ENCODE measurements around the gene CD27. TPM values are rescaled to one million over a fixed set of nuclear protein-coding genes. Genes with fewer than 3 reads are reported as not detected.
"Not testable (repeated sequence)": the region's sequence is repeated elsewhere in the genome, so short reads cannot be mapped to it uniquely, and the experiment has no call there.

Gene CD27
- total and polyA plus RNA-seq, 8 donors = 0.92 to 8.7 (median 3.2) TPM; not detected in 3

- 0 to 1% (median 0%) methylated on average over 18 to 49 of the region's 49 CpGs for WGBS, 5 donors
- DNase-seq = peak; percentile 95 to 98
- TF ChIP-seq EP300 (IDR thresholded peaks at IDR 0.05) (no peak), POLR2A (IDR thresholded peaks at IDR 0.05) (no peak), POLR2AphosphoS5 (IDR thresholded peaks at IDR 0.05) (peak in 1 of 3 donors; percentile 56), CTCF (IDR thresholded peaks at IDR 0.05) (peak in 4 of 7 experiments; percentile 18 to 65 (median 44))
- H3K4me1 ChIP-seq = peaks cover 22 to 41% (median 29%) of the 10 kb centered on the region in 4 donors
- intact Hi-C loops (cut with DNase I; ENCODE audit: low total_unique reads) = no loop called here
- H3K27me3 ChIP-seq = no peaks in the 10 kb centered on the region
- H3K9me3 ChIP-seq = no peaks in the 10 kb centered on the region
- peaks cover 4 to 51% (median 43%) of the 10 kb centered on the region in 4 donors for H3K36me3 ChIP-seq
- peak within 1 kb of the TSS; percentile 93 to 98 (median 95) for H3K27ac ChIP-seq
- peak within 1 kb of the TSS; percentile 66 to 94 (median 79) for H3K4me3 ChIP-seq
Measured at GRCh38 chr12:6493497-6494257, 48.9 kb downstream of the CD27 start, which contains the start of gene NCAPD2. Gene NCAPD2 (plus strand): TSS chr12:6494102. CDS start chr12:6495099, 997 bp downstream.

- intact Hi-C loops (cut with DNase I; ENCODE audit: low total_unique reads) = no loop called here
- Histone ChIP-seq H3K9me3 (no peaks in the 10 kb centered on the region), H3K4me1 (peaks cover 22 to 41% (median 29%) of the 10 kb centered on the region in 4 donors), H3K4me3 (peak overlapping the region; percentile 66 to 94 (median 79)), H3K36me3 (peaks cover 8 to 57% (median 49%) of the 10 kb centered on the region in 4 donors), H3K27me3 (no peaks in the 10 kb centered on the region), H3K27ac (peak overlapping the region; percentile 40 to 98 (median 95))
- no peak for TF ChIP-seq POLR2AphosphoS5 (IDR thresholded peaks at IDR 0.05)
- no peak for TF ChIP-seq CTCF (IDR thresholded peaks at IDR 0.05)
- no peak for TF ChIP-seq EP300 (IDR thresholded peaks at IDR 0.05)
- TF ChIP-seq POLR2A (IDR thresholded peaks at IDR 0.05) = no peak
- no peak for DNase-seq
- WGBS, 5 donors = 1 to 3% (median 1%) methylated on average over 14 of the region's 14 CpGs
Measured at GRCh38 chr12:6494258-6494743, 49.5 kb downstream of the CD27 start.

DNA sequence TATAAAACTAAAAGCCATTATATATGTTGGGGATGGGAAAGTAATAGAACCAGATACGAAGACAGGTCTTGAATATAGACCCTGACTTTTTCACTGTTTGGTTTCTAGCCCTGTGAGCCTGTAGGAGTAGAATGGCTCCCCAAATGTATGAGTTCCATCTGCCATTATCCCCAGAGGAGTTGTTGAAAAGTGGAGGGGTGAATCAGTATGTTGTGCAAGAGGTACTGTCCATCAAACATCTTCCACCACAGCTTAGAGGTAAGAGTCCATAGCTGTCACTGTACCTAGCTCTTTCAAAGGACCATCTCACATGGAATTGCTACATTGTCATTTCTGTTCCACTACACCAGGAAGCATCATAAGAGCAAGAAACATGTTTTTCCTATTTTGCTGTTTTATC lies 50.2 kb downstream of the CD27 start:
- WGBS, 5 donors = 56 to 75% (median 66%) methylated on average over 1 of the region's 1 CpG
- no peak for DNase-seq
- Histone ChIP-seq H3K4me3 (peak overlapping the region in 3 of 4 donors; percentile 78 to 94 (median 80)), H3K36me3 (peaks cover 13 to 64% (median 56%) of the 10 kb centered on the region in 4 donors), H3K27ac (peak overlapping the region in 1 of 5 donors; percentile 93), H3K9me3 (no peaks in the 10 kb centered on the region), H3K27me3 (no peaks in the 10 kb centered on the region), H3K4me1 (peaks cover 22 to 41% (median 29%) of the 10 kb centered on the region in 4 donors)
- TF ChIP-seq EP300 (IDR thresholded peaks at IDR 0.05) (no peak), POLR2A (IDR thresholded peaks at IDR 0.05) (no peak)
- intact Hi-C loops (cut with DNase I; ENCODE audit: low total_unique reads) = no loop called here

- H3K4me1 ChIP-seq = peaks cover 18 to 35% (median 23%) of the 10 kb centered on the region in 4 donors
- WGBS, 5 donors = 65 to 76% (median 69%) methylated on average over 3 of the region's 3 CpGs
Measured at GRCh38 chr12:6497291-6497690, 52.5 kb downstream of the CD27 start.

GRCh38 chr12:6500466-6500865 lies 55.7 kb downstream of the CD27 start:
- intact Hi-C loops (cut with DNase I; ENCODE audit: low total_unique reads) = no loop called here
- no peak for DNase-seq
- H3K4me1 ChIP-seq = peaks cover 0 to 16% (median 5%) of the 10 kb centered on the region in 4 donors
- H3K27me3 ChIP-seq = no peaks in the 10 kb centered on the region
- no peak overlapping the region for H3K27ac ChIP-seq
- no peak overlapping the region for H3K4me3 ChIP-seq
- H3K9me3 ChIP-seq = no peaks in the 10 kb centered on the region
- no peak for TF ChIP-seq POLR2A (IDR thresholded peaks at IDR 0.05)
- TF ChIP-seq POLR2AphosphoS5 (IDR thresholded peaks at IDR 0.05) = no peak
- TF ChIP-seq CTCF (IDR thresholded peaks at IDR 0.05) = no peak
- no peak for TF ChIP-seq EP300 (IDR thresholded peaks at IDR 0.05)
- peaks cover 8 to 93% (median 63%) of the 10 kb centered on the region in 4 donors for H3K36me3 ChIP-seq
- 86 to 96% (median 92%) methylated on average over 2 of the region's 2 CpGs for WGBS, 5 donors

More at GRCh38 chr12:6497291-6497690, 52.5 kb downstream of the CD27 start:
- DNase-seq; intact Hi-C loops (cut with DNase I; ENCODE audit: low total_unique reads); H3K27ac ChIP-seq; H3K4me3 ChIP-seq; H3K9me3 ChIP-seq; H3K27me3 ChIP-seq: not testable (repeated sequence)
- H3K36me3 ChIP-seq = peaks cover 8 to 64% (median 49%) of the 10 kb centered on the region in 4 donors

Measured in stomach (tissue), 9 donors.